HG03196 (cell line): Measurements from ENCODE around the gene PDE8A.
"Not testable (repeated sequence)": the region's sequence is repeated elsewhere in the genome, so short reads cannot be mapped to it uniquely, and the experiment has no call there.

ENCODE experiments used
- ATAC-seq: cut with Tn5 transposase; IDR thresholded peaks from one replicate; pipeline ENCODE4 v1.9.1; 2021; ENCODE audit not compliant: unreplicated experiment

Gene PDE8A

DNA sequence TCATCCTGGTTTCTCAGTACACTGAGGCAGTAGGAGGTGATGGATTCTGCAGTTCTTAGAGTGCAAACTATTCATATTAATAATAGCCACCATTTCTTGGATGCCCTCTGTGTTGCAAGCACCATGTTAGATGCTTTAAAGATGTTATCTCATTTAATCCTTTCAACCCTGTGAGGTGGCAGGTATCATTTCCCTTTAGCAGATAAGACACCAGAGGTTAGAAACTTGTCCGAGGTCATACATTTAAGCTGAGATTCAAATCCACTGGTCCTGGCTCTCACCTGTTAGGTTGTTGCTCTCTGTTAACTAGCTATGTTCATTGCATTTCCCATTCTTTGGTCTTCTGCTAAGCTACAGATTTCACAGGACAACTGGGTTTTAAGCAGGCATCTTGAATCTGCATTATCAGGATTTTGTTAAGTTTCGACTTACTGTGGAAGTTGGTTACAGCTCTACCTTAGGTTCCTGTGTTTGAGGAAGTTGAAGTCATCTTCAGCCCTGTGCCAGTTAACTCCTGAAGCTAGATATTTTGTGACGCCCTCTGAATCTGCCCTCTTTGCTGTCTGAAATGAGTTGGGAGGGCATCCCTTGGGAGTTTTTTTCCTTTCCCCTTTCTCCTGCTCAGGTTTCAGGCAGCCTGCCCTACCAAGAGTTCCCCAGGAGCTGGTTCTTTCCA is 6.4 kb downstream of the PDE8A start:
- no peak for ATAC-seq

DNA sequence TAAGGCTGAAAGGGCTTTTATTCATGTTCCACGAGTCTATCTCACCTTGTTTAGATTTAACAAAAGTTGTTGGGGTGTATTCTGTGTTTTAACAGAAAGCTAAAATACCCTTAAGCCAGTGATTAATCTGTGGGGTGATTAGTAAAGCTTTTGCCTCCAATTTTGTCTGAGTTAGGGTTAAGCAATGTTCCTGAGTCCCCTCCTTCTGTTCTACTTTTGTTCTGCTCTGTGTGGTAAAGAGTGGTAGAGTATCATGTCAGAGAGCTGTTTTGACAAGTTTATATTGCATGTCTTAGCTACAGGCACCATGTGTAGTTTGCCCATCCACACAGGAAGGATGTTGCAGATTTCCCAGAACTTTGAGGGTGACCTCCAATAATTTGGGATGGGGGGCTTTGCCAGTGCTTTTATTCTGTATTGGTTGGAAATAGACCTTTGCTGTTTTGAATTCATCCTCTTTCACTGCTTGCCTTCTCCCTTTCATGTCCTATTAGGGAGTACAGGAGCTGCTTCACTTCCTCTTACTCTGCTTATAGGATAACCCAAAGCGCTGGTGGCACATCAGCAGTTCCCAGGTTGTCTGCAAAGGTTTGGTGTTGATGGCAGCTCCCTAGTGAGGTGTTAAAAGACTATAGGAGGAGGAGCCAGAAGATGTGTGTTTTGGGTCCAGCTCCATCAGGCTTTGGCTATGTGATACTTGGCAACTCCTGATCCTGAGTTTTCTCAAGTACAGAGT is 7.4 kb downstream of the PDE8A start:
- ATAC-seq = no peak

GRCh38 chr15:84990507-84990906 is 8.9 kb downstream of the PDE8A start:
- no peak for ATAC-seq

DNA sequence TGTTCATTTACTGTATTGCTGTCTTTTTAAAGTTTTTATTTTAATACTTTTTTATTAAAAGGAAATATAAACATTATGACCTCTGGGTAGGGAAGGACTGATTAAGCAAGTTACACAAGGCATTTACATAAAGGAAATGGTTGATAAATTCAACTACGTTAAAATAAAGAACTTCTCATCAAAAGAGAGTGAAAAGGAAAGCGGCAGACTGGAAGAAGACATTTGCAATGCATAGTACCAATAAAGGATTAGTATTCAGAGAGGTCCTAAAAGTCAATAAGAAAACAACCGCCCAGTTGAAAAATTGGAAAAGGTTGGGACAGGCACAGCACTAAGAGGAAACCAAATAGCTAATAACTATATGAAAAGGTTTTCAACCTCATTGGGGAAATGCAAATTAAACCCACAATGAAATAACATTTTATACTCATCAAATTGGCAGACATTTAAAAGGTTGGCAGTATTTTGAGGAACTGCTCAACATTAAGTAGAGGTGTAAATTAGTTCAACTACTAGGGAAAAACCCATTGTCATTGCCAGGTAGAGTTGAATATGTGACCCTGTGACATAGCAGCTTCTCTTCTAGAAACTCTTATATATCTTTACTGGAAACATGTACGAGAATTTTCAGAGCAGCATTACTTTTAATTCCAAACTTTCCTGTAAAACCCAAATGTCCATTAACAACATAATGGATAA is 9.5 kb downstream of the PDE8A start:
- no peak for ATAC-seq

DNA sequence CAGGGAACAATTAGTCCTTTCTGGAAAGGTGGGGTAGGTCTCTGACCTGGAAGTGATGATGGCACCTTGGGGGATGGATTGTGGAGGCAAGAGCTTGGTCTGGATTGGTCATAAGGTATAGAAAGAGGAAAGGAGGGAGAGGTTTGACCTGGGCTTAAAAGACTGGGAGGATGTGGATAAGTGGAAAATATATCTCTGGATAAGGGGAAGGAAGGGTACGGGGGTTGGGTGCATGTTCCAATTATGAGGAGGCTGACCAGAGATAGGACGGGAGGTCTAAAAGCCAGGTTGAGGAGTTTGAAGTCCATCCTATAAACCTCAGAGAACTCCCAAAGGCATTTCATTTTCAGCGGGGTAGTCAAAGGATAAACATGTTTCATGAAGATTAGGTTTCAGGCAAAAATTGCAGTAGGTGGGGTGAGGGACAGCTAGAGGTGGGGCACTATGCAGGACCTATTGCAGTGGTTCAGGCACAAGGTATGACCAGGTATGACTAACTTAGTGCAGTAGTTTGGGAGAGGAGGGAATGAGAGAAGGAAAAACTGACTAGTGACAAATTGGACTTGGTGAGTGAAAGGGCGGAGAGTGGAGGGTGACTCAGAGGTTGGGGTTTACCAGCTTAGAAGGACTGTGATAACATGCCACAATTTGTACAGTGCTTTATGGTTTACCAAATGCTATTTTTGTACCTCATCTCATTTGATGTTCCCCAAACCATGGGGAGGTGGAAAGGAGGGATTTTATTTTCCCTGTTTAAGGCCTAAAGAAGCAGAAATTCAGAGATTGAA is 10.7 kb downstream of the PDE8A start:
- ATAC-seq = no peak

DNA sequence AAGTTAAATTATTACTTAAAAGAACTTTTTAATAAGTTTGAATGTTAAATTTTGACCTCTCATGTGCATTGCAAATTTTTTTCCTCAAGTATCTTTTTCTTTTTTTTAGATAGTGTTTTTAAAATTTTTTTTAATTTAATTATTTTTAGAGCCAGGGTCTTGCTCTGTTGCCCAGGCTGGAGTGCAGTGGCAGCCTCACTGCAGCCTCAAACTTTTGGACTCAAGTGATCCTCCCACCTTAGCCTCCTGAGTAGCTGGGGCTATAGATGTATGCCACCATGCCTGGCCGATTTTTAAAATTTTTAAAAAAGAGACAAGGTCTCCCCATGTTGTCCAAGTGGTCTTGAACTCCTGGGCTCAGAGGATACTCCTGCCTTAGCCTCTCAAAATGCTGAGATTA is 14.4 kb downstream of the PDE8A start:
- ATAC-seq = no peak

DNA sequence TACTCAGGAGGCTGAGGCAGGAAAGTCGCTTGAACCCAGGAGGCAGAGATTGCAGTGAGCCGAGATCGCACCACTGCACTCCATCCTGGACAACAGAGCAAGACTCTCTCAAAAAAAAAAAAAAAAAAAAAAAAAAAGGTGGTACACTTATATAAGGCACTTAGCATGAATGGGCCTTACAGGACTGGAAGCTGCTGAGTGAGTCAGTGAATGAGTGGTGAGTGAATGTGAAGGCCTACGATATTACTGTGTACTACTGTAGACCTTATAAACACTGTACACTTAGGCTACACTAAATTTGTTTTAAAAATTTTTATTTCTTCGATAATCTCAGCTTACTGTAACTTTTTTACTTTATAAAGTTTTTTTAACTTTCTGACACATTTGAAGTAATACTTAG is 15.1 kb downstream of the PDE8A start:
- not testable (repeated sequence) for ATAC-seq

GRCh38 chr15:84997214-84997613 is 15.6 kb downstream of the PDE8A start:
- ATAC-seq = not testable (repeated sequence)

DNA sequence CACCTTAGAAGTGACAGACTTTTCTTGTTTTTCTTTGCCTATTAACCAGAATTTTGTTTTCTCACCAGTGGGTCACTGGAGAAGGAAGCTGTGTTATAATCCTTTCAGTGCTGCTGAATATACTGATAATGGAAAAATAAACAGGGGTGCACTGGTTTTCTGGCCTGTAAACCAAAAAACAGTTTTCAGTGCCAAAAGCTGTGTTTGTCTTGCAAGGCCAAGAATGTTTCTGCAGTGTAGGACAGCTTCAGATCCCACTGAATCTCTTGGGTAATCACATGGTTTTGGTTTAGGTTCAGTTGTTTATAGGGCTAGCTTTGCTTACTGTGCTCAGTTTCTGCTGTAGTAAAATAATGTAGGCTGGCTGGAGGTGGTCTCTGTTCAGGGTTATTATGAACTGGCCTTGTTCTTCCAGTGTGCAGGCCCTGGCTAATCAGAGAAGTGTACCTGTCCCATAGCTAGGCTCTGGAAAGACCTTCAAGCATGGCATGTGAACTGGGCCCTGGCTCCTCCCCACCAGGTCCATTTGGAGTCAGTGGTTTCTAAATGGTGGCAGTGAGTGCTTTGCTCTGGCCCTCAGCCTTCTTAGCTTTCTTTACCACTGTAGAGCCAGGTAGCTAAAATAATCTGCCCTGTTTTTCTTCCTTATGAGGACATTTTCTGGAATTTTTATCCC is 18.7 kb downstream of the PDE8A start:
- ATAC-seq = no peak

- ATAC-seq = no peak
These were observed 19.3 kb downstream of the PDE8A start for GRCh38 chr15:85000937-85001336.

- ATAC-seq = no peak
These were observed 20.9 kb downstream of the PDE8A start for GRCh38 chr15:85002517-85002916.

- ATAC-seq = no peak
These were observed 22.1 kb downstream of the PDE8A start for GRCh38 chr15:85003593-85004312.

DNA sequence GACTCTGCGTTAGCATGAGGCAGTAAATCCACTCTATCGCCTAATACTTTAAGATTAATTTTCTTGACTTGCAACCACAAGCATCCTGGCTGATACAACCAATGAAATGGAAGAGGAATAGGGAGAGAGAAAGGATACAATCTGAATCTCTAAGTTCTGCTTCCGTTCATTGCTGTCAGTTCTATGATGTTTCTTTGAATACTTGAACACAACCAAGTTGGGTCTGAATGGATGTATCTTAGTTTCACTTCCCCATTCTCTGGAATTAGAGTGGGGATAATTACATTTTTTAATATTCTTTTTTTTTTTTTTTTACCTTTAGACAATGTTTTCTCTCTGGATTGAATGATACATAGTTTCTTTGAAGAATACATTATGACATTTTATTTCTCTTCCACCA is 22.9 kb downstream of the PDE8A start:
- ATAC-seq = no peak

DNA sequence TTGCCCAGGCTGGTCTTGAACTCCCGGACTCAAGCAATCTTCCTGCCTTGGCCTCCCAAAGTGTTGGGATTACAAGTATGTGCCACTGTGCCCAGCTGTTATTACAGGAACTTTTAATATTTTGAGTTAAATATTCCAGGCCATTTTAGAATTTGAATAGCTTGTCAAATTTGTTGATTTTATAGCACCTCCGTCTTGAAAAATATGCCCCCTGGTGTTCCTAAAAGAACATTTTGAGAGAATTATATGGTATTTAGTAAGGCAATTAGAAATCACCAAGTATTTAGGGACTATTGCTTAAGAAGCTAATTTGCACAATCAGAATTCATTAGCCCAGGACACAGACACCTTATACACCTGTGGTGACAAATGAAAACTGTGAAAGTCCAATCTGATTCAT is 23.7 kb downstream of the PDE8A start:
- no peak for ATAC-seq

DNA sequence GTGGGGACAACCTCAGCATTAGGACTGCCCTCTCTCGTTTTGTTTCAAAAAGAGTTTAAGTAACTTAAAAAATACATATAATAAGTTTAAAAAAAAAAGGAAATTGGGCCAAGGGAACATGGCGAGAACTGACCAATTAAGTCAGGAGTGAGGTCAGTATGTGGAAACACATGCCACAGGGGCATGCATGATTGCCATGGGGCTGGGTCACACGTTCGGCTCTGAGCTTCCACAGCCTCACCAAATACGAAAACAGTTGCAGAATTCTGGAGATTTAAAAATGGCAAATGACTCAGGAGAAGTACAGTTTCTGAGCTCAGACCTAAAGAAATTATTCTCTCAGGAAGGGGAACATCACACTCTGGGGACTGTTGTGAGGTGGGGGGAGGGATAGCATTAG is 24.1 kb downstream of the PDE8A start:
- no peak for ATAC-seq

GRCh38 chr15:85006201-85006600 is 24.5 kb downstream of the PDE8A start:
- ATAC-seq = no peak

DNA sequence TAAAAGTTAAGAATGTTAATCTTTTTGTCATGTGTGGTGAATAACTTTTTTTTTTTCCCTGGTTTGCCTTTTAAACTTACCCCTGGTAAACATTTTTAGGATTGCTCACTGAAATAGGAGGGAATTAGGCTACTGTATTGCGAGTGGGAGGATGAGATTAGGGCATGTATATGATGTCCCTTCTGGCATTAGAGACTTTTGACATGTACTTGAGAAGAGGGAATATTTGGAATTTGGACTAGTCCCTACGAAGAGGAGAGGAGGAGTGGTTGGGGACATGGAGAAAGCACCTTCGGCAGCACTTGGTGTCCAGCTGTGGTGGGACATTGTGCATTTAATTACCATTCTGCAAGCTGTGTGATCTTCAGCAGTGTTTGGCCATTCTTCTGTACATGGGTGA is 25.0 kb downstream of the PDE8A start:
- ATAC-seq = no peak

GRCh38 chr15:85007137-85007536 is 25.5 kb downstream of the PDE8A start:
- ATAC-seq = no peak

- no peak for ATAC-seq
These were observed 26.2 kb downstream of the PDE8A start for GRCh38 chr15:85007741-85008397.
